Astrocyte (in vitro differentiated cells and primary cell): ENCODE results near the gene RETREG2.

ENCODE experiments used
- CTCF ChIP-seq: IDR thresholded peaks from 2 replicates; pipeline ENCODE4 v1.5.1; 2011; ENCODE audit warnings: low read depth, mild to moderate bottlenecking, inconsistent platforms, low read length, moderate library complexity; ENCODE audit not compliant: insufficient read depth
- EZH2 ChIP-seq: IDR thresholded peaks from 2 replicates; pipeline ENCODE4 v1.6.1; 2012; ENCODE audit warnings: mild to moderate bottlenecking, low read length, inconsistent platforms; ENCODE audit not compliant: insufficient read depth

GRCh38 chr2:219205165-219205538, 27.1 kb downstream of the RETREG2 start:
- no peak for TF ChIP-seq CTCF
- TF ChIP-seq EZH2 = no peak
